Vagina (tissue), 2 donors: ENCODE results near the gene SYP.

Source experiments
- CTCF ChIP-seq, 3 experiments: fragments of 450-650 bp in 2 of 3; fragments of 200-600 bp in 1 of 3; sonication (generic) in 1 of 3; IDR thresholded peaks; one replicate each; pipeline ENCODE4 v1.5.1; 2017 to 2019; ENCODE audit warnings: antibody characterized with exemption in 3 of 3, mild to moderate bottlenecking in 2 of 3, moderate library complexity in 2 of 3
- POLR2A ChIP-seq, 2 donors: fragments of 450-650 bp; IDR thresholded peaks; one replicate each; pipeline ENCODE4 v1.6.1; 2017; ENCODE audit warnings: antibody characterized with exemption in 2 of 2, mild to moderate bottlenecking in 2 of 2, moderate library complexity in 2 of 2
- POLR2AphosphoS5 ChIP-seq, 2 donors: sonication (generic); formaldehyde crosslinking; IDR thresholded peaks; one replicate each; pipeline ENCODE4 v1.9.0; 2017; ENCODE audit warnings: antibody characterized with exemption in 2 of 2, mild to moderate bottlenecking in 2 of 2, low read depth in 1 of 2; ENCODE audit not compliant: insufficient read depth in 1 of 2

GRCh38 chrX:49174723-49175122 is 25.3 kb downstream of the SYP start:
- no peak for TF ChIP-seq CTCF (IDR thresholded peaks at IDR 0.05)
- TF ChIP-seq POLR2AphosphoS5 (IDR thresholded peaks at IDR 0.05; ENCODE audit: insufficient read depth in 1 of 2, low read depth in 1 of 2), result no peak
- TF ChIP-seq POLR2A (IDR thresholded peaks at IDR 0.05), result no peak
